ENCODE data around the gene C4orf50.

The C4orf50 gene

GRCh38 chr4:6018331-6018730, at the start of gene C4orf50:
TSS of gene C4orf50 (minus strand) at chr4:6018431.
- no peak for DNase-seq (ENCODE audit: low read depth in 2 of 2)

DNA sequence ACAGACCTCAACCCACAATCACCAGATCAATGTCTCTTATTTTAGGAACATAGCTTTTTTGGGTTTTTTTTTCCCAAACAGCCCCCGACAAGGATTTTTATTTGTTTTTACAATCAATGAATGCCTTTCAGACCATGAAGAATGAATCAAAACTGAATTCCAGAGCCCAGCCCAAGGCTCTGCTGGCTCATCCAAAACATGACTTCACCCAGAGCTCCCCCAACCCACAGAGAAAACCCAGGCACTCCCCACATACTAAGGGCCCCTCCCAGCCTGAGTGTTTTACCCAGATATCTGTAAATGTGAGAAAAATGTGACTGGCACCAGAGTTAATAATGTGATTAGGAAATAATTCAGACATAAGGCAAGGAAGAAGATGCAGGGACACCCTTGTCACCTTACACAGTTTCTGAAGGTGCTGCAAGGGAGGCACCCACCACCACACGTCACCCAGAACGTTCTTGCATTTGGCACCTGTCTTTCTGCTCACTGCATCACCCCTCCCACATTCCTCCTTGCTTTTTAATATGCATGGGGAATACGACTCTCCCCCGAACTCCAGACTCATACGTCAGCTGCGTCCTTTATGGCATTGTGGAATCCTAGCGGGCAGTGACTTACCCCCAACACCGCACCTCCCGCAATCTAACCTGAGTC, 47.8 kb upstream of the C4orf50 start:
- DNase-seq (ENCODE audit: low read depth in 2 of 2): no peak

- no peak for DNase-seq (ENCODE audit: low read depth in 2 of 2)
These were observed 46.9 kb upstream of the C4orf50 start for GRCh38 chr4:6065166-6065565.

DNA sequence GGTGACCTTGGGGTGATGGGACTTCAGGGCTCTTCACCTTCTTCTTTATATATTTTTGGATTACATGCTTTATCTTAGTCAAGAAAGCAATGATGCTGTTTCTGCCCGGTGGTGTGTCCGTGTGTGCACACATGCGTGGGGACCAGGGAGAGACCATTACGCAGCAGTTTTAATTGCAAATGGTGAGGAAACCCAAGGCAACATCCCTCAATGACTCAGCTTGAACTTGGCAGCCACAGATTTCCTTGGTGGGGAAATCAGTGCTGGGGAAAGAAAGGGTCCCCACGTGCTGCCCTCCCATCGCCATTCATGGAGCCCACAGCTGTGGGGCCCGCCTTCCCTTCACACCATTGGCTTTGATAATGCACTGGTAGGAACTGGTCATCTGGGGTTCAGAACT, 46.2 kb upstream of the C4orf50 start:
- DNase-seq (ENCODE audit: low read depth in 2 of 2): no peak

DNA sequence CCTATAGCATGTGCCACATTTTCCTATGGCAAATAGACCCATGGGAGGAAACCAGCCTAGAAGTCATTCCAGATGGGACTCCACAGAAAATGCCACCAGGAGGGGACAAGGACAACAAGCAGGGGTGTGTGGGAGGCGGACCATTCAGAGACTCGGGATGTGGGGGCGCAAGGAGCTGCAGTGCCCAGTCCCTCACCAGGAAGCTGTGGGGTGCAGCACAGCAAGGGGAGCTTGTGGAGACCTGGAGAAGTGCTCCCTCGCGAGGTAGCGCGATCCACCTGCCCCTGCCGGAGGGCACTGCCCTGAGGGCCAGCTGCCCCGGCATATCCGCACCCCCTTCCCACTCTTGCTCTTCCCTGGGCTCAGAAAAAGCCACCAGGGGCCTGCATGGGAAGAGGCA, 45.5 kb upstream of the C4orf50 start:
- no peak for DNase-seq (ENCODE audit: low read depth in 2 of 2)

- DNase-seq (ENCODE audit: low read depth in 2 of 2): no peak
These were observed 43.9 kb upstream of the C4orf50 start for GRCh38 chr4:6062133-6062532.

DNA sequence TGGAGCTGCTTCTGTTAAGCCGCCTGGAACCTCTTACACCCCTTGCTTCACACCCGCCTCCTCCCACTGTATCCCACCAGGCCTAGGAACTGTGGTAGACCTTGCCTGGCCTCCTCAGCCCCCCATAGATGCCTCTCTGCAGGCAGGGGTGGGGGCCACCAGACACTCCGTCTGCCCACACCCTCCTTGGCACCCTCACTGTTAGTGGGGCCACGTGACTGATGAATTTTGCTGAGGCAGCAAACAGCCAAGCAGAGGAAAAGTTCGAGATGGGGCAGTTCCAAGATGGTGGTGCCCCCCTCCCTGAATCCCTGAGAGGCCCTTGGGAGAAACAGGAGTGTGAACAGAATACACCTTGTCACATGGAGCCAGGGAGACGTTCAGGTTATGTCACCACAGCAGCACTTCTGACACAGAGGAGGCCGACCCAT, 41.2 kb upstream of the C4orf50 start:
- DNase-seq (ENCODE audit: low read depth in 2 of 2): no peak

DNA sequence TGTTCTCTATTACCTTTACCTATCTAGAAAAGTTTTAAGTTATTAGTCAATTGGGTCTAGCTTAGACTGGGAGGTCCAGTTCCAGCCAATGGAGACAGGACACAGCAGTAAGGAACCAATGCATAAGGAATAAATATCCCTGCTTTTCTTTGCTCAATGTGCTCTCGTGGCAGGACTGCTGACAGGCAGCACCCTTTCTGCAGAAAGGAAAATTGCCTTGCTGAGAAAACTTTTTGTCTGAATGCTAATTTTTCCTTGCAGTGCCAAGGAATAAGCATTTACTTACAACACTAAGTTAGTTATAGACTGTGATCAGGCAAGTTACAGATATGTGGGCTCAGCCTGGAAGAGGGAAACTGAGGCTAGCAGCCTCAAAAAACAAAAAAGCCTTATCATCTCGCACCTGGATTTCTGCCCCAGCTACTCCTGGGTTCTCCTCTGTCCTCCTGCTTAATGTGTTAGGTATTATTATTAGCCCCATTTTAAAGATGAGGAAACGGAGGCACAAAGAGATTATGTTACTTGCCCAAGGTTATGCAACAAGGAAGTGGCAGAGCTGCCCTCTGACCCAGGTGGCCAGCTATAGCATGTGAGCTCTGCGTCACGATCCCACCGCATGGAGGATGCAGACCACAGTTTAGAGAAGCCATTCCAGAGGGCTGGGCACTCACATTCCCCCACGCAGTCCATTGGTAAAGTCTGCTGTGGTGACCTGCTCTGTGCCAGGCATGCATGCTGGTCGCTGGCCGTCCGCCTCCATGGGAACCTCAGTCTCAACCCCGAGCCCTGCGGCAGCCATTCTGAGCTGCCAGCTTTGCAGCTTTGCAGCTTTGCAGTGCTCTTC, 40.5 kb upstream of the C4orf50 start:
- DNase-seq (ENCODE audit: low read depth in 2 of 2): no peak

DNA sequence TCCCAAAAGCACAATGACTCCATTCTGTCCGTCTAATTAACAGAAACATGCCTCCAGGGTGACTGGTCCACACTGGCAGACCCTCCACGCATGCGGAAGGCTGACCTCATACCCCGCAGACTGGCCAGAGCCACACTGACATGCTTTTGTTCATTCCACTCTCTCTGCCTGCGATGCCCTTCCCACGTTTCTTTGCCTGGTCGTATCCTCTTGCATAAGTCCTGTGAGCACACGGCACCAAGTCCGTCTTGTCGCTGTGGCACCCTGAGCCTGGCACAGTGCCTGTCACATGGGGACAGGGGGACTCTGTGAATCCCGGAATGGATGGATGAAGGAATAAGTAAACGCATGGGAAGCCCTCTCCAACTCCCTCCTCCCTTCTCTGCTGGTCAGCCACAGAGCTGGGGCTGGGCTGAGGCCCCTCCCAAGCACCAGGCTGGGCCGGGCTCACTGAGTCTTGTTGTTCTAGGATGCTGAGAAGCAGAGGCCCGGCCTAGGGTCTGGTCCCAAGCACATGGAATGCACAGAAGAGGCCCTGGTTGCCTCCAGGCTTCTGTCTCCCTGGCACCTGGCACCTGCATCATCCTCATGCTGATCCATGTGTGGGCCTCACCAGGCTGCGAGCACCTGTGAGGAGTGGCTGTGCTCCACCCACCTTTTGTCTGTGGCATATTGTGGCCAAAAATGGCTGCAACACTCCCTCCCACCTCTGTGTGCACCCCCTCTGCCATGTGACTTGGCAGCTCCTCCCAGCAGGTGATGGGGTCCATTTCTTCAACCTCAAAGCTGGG, 38.9 kb upstream of the C4orf50 start:
- DNase-seq (ENCODE audit: low read depth in 2 of 2): no peak

DNA sequence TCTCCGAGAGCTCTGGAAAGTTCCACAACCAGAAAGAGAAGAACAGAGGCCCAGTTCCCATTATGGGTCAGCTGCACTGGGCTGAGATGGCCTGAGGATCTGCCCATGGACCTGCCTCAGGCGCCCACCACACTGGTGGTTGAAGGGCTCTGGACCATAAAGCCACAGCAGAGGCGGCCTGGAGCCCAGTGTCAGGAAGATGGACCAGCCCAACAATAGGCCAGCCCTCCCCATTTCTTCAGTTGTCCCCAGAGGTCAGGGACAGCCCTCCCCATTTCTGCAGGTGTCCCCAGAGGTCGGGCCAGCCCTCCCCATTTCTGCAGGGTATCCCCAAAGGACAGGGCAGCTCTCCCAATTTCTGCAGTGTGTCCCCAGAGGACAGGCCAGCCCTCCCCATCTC, 37.2 kb upstream of the C4orf50 start:
- no peak for DNase-seq (ENCODE audit: low read depth in 2 of 2)

DNA sequence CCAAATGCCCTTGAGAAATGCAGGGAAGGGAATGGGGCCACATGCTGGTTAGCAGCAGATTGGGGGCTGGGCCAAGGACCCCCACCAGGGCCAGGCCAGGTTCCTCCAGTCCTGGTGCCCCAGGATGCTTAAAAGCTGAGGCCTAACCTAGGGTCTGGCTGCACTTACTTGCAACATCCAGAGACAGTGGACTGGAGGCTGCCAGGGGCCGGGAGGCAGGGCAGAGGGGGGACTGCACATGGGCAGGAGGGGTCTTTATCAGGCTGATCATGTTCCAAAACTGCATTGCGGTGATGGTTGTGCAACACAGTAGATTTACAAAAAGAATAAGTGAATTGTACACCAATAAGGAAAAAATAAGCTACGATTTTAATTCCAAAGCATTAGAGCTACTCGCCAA, 36.8 kb upstream of the C4orf50 start:
- DNase-seq (ENCODE audit: low read depth in 2 of 2): no peak

GRCh38 chr4:6054162-6054922, 36.1 kb upstream of the C4orf50 start:
- DNase-seq (ENCODE audit: low read depth in 2 of 2): no peak

DNA sequence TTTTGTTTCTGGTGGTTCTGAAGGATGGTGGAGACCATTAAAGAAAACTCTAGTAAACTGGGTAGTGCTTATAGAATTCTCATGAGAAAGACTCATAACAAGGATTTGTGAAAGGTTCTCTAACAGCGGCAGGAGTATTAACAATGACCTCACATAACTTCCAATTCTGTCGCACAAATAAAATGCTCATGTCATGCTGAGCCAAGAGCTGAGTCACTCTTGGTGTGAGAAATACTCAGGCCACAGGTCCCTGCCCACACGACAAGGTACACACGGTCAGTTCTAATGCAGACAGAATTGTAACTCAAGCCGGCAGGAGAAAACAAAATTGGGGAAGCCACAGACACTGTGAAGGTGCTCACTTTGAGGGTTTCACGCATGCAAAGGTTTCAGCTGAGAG, 34.4 kb upstream of the C4orf50 start:
- DNase-seq (ENCODE audit: low read depth in 2 of 2): no peak

GRCh38 chr4:6050551-6050950, 32.3 kb upstream of the C4orf50 start:
- no peak for DNase-seq (ENCODE audit: low read depth in 2 of 2)

DNA sequence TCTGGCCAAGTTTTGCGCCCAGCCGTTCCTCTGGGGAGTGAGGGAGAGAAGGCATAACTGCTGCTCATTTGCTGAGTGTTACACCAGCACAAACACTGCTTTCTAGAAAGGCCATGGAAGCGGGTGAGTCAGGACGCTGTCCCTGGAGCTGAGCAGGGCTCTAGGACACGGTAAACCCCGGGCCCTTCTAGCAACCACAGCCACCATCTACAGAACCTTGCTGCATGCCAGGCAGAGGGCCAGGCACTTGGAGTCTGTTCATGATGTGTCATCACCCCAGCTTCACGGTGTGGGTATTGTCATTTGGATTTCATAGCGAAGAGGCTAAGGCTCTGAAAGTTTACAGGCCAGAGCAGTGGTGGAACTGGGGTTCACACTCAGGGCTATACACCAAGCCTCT, 31.8 kb upstream of the C4orf50 start:
- DNase-seq (ENCODE audit: low read depth in 2 of 2): no peak

DNA sequence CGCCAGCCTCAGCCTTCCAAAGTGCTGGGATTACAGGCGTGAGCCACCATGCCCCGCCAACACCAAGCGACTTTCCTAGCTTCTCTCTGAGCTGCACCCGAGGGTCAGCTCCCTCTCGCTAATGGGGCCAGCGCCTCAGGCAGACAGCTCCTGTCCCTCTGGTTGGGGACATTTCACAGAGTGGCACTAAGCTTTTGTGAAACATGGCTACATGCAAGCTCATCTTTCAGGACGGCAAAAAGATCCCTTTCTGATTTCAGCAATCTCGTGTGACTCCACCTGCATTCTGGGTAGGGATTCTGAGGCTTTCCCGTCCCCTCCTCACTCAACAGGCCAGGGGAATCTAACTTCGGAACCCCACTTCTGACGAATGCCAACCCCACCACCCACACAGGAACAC, 31.0 kb upstream of the C4orf50 start:
- no peak for DNase-seq (ENCODE audit: low read depth in 2 of 2)

GRCh38 chr4:6048537-6048936, 30.3 kb upstream of the C4orf50 start:
- no peak for DNase-seq (ENCODE audit: low read depth in 2 of 2)

GRCh38 chr4:6047130-6047673, 29.0 kb upstream of the C4orf50 start:
- DNase-seq (ENCODE audit: low read depth in 2 of 2): no peak

- DNase-seq (ENCODE audit: low read depth in 2 of 2): no peak
These were observed 28.4 kb upstream of the C4orf50 start for GRCh38 chr4:6046526-6047129.

DNA sequence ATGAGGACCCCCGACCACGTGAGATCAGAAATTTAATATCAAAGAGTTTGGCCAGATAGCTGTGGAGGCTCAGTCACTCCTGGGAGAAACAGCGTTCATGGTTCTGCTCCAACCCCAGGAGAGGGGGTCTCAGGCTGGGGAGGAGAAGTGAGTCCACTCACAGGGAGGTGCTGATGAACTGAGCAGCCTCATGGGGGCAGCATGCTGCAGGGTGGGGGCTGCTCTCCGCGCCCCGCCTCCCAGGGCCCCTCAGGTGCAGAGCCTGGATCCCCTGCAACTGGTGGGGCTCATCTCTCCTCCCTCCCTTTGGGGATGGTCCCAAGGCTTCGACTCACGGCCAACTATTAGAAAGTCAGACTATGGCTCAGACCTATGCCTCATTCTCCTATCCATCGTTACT, 26.6 kb upstream of the C4orf50 start:
- DNase-seq (ENCODE audit: low read depth in 2 of 2): no peak

GRCh38 chr4:6044276-6044675, 26.0 kb upstream of the C4orf50 start:
- DNase-seq (ENCODE audit: low read depth in 2 of 2): no peak
